ENCODE data around the gene KDF1. TPM values are rescaled to one million over a fixed set of nuclear protein-coding genes. Genes with fewer than 3 reads are reported as not detected.
A peak's percentile ranks its signal among the peaks of the same experiment; 100 is the strongest.

The KDF1 gene
- total and polyA plus RNA-seq, 2 of the 13 experiments (the other 11 are each of a cell fraction or from before 2014, with no cell fraction given), result 1.9 to 4.9 TPM

DNA sequence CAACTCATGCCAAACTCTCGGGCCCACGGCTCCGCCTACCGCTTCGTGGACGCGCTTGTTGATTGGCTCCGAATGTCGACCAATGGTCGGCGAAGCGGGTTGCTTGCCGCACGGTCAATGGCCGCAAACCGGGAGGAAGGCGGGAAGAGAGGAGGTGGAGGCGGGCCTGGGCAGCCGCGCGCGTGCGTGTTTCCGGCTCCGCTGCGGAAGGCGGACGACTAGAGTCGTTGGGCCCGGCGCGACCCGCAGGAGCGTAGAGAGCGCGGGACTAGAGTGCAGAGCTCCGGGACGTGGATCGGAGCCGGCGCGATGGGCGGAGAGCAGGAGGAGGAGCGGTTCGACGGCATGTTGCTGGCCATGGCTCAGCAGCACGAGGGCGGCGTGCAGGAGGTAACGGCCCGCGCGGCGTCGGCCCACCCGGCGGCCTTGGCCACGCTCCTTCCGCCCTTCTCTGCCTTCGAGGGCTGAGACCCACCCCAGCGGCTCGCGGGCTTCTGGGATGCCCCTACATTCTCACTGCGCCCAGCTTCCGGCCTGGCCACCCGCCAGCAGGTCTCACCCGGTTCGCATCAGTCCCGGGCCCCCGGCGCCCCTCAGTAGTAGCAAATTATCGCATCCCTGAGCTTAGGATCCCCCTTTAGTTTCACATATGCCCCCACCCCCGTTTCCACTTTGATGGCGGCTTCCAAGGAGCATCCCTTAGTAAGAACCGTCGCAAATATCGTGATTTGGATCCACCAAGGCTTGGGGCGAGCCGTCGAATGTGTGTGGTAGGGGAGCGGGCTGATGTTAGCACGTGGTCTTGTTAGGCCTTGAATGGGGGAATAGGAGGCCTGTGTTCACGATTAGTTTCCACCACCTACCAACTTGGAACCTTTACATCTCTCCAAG, 38.5 kb downstream of the KDF1 start, which contains the start of gene NUDC (continued):
- TF ChIP-seq, protein P1, sequence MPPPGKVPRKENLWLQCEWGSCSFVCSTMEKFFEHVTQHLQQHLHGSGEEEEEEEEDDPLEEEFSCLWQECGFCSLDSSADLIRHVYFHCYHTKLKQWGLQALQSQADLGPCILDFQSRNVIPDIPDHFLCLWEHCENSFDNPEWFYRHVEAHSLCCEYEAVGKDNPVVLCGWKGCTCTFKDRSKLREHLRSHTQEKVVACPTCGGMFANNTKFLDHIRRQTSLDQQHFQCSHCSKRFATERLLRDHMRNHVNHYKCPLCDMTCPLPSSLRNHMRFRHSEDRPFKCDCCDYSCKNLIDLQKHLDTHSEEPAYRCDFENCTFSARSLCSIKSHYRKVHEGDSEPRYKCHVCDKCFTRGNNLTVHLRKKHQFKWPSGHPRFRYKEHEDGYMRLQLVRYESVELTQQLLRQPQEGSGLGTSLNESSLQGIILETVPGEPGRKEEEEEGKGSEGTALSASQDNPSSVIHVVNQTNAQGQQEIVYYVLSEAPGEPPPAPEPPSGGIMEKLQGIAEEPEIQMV (CRISPR knock-in tag; IDR thresholded peaks at IDR 0.05; ENCODE audit: low read depth), result no peak
- TF ChIP-seq, protein P2, sequence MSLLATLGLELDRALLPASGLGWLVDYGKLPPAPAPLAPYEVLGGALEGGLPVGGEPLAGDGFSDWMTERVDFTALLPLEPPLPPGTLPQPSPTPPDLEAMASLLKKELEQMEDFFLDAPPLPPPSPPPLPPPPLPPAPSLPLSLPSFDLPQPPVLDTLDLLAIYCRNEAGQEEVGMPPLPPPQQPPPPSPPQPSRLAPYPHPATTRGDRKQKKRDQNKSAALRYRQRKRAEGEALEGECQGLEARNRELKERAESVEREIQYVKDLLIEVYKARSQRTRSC (CRISPR knock-in tag; IDR thresholded peaks at IDR 0.05; ENCODE audit: low read depth), result no peak; the same call in 1 of the 2 replicates
- TF ChIP-seq AGO2 (optimal IDR thresholded peaks at IDR 0.05; ENCODE audit: low read depth, low read length) (peak; percentile 95), PHF5A (CRISPR knock-in tag; IDR thresholded peaks at IDR 0.05; ENCODE audit: low read depth, unreplicated experiment) (no peak), ZSCAN30 (CRISPR knock-in tag; IDR thresholded peaks at IDR 0.05) (0 out of 2 replicates have a peak, but pooled peaks have one; percentile 23), SMC3 (IDR thresholded peaks at IDR 0.05; ENCODE audit: low read length) (no peak), GATAD2A (CRISPR knock-in tag; IDR thresholded peaks at IDR 0.05) (no peak), CC2D1A (CRISPR knock-in tag; IDR thresholded peaks at IDR 0.05) (no peak), HOXA5 (CRISPR knock-in tag; IDR thresholded peaks at IDR 0.05) (peak; percentile 78; the same call in 1 of the 2 replicates), TSC22D2 (CRISPR knock-in tag; IDR thresholded peaks at IDR 0.05; ENCODE audit: borderline replicate concordance) (no peak; the same call in 1 of the 2 replicates), ZNF446 (CRISPR knock-in tag; IDR thresholded peaks at IDR 0.05) (peak; percentile 96; the same call in 1 of the 2 replicates), ZNF460 (CRISPR knock-in tag; IDR thresholded peaks at IDR 0.05; ENCODE audit: borderline replicate concordance) (no peak), BCL6 (CRISPR knock-in tag; IDR thresholded peaks at IDR 0.05) (peak; percentile 62), RBM22 (optimal IDR thresholded peaks at IDR 0.05; ENCODE audit: low read length) (no peak), KMT2B (CRISPR knock-in tag; IDR thresholded peaks at IDR 0.05) (peak; percentile 90), ZBTB7B (CRISPR knock-in tag; IDR thresholded peaks at IDR 0.05) (peak; percentile 43; the same call in 1 of the 2 replicates), ZNF282 (IDR thresholded peaks at IDR 0.05; ENCODE audit: partially characterized antibody) (no peak)
- TF ChIP-seq, protein P3, sequence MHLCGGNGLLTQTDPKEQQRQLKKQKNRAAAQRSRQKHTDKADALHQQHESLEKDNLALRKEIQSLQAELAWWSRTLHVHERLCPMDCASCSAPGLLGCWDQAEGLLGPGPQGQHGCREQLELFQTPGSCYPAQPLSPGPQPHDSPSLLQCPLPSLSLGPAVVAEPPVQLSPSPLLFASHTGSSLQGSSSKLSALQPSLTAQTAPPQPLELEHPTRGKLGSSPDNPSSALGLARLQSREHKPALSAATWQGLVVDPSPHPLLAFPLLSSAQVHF (CRISPR knock-in tag; IDR thresholded peaks at IDR 0.05), result peak; percentile 76; the same call in 1 of the 2 replicates
- TF ChIP-seq, protein P4, sequence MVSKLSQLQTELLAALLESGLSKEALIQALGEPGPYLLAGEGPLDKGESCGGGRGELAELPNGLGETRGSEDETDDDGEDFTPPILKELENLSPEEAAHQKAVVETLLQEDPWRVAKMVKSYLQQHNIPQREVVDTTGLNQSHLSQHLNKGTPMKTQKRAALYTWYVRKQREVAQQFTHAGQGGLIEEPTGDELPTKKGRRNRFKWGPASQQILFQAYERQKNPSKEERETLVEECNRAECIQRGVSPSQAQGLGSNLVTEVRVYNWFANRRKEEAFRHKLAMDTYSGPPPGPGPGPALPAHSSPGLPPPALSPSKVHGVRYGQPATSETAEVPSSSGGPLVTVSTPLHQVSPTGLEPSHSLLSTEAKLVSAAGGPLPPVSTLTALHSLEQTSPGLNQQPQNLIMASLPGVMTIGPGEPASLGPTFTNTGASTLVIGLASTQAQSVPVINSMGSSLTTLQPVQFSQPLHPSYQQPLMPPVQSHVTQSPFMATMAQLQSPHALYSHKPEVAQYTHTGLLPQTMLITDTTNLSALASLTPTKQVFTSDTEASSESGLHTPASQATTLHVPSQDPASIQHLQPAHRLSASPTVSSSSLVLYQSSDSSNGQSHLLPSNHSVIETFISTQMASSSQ (IDR thresholded peaks at IDR 0.05; ENCODE audit: low read depth), result no peak
- TF ChIP-seq, protein P4 (CRISPR knock-in tag; IDR thresholded peaks at IDR 0.05; ENCODE audit: borderline replicate concordance), result peak; percentile 28; the same call in 1 of the 2 replicates
- TF ChIP-seq, protein P5, sequence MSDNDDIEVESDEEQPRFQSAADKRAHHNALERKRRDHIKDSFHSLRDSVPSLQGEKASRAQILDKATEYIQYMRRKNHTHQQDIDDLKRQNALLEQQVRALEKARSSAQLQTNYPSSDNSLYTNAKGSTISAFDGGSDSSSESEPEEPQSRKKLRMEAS (IDR thresholded peaks at IDR 0.05), result peak; percentile 96
- TF ChIP-seq, protein P6, sequence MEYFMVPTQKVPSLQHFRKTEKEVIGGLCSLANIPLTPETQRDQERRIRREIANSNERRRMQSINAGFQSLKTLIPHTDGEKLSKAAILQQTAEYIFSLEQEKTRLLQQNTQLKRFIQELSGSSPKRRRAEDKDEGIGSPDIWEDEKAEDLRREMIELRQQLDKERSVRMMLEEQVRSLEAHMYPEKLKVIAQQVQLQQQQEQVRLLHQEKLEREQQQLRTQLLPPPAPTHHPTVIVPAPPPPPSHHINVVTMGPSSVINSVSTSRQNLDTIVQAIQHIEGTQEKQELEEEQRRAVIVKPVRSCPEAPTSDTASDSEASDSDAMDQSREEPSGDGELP (IDR thresholded peaks at IDR 0.05; ENCODE audit: borderline replicate concordance, low read depth), result no peak
